ENCODE results near the gene SPOCK3.

DNA sequence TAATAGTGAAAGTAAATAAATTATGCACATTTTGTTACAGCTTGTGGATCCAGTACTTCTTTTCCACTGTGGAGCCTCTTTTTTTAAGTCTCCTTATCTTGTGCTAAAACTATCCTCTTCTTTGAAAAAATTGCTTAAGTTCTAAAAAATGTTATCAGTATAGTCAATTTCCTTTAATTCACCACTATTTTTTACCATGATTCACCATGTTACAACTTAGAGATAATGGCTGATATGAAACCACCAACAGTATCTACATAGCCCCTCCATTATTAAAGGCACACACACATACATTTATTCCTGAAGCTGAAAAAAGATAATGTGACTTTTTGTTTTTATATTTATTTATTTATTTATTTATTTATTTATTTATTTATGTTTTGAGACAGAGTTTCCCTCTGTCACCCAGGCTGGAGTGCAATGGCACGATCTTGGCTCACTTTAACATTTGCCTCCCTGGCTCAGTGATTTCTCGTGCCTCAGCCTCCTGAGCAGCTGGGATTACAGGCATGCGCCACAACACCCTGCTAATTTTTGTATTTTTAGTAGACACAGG lies 243.2 kb downstream of the SPOCK3 start:
- TF ChIP-seq, protein P1, sequence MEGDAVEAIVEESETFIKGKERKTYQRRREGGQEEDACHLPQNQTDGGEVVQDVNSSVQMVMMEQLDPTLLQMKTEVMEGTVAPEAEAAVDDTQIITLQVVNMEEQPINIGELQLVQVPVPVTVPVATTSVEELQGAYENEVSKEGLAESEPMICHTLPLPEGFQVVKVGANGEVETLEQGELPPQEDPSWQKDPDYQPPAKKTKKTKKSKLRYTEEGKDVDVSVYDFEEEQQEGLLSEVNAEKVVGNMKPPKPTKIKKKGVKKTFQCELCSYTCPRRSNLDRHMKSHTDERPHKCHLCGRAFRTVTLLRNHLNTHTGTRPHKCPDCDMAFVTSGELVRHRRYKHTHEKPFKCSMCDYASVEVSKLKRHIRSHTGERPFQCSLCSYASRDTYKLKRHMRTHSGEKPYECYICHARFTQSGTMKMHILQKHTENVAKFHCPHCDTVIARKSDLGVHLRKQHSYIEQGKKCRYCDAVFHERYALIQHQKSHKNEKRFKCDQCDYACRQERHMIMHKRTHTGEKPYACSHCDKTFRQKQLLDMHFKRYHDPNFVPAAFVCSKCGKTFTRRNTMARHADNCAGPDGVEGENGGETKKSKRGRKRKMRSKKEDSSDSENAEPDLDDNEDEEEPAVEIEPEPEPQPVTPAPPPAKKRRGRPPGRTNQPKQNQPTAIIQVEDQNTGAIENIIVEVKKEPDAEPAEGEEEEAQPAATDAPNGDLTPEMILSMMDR (IDR thresholded peaks at IDR 0.05; ENCODE audit: low read length): no peak
- TF ChIP-seq EZH2 (IDR thresholded peaks at IDR 0.05; ENCODE audit: borderline replicate concordance, low read length): no peak

Measured in OCI-LY1 (cell line).